NCI-H146 (cell line): ENCODE measurements around the gene KCNG2.
"Not testable (repeated sequence)": the region's sequence is repeated elsewhere in the genome, so short reads cannot be mapped to it uniquely, and the experiment has no call there.

Source experiments
- DNase-seq: peaks from one replicate; lab custom pipeline; 2025; lab: John Stamatoyannopoulos, UW

The KCNG2 gene

GRCh38 chr18:79871026-79871390 is 73.3 kb downstream of the KCNG2 start:
- DNase-seq, result no peak

- DNase-seq, result no peak
These were observed 73.8 kb downstream of the KCNG2 start for GRCh38 chr18:79871481-79872091.

GRCh38 chr18:79872527-79873444 is 75.0 kb downstream of the KCNG2 start:
- no peak for DNase-seq

- DNase-seq, result no peak
These were observed 75.8 kb downstream of the KCNG2 start for GRCh38 chr18:79873449-79874110.

GRCh38 chr18:79874553-79875530 is 77.1 kb downstream of the KCNG2 start:
- DNase-seq, result no peak

GRCh38 chr18:79875531-79875919 is 77.8 kb downstream of the KCNG2 start:
- DNase-seq, result no peak

GRCh38 chr18:79875931-79876461 is 78.3 kb downstream of the KCNG2 start:
- no peak for DNase-seq

- no peak for DNase-seq
These were observed 78.8 kb downstream of the KCNG2 start for GRCh38 chr18:79876497-79876896.

GRCh38 chr18:79877163-79878091 is 79.7 kb downstream of the KCNG2 start:
- no peak for DNase-seq

GRCh38 chr18:79878246-79878645 is 80.5 kb downstream of the KCNG2 start:
- not testable (repeated sequence) for DNase-seq

- no peak for DNase-seq
These were observed 81.1 kb downstream of the KCNG2 start for GRCh38 chr18:79878741-79879378.

- no peak for DNase-seq
These were observed 81.8 kb downstream of the KCNG2 start for GRCh38 chr18:79879566-79879965.

GRCh38 chr18:79881695-79882094 is 84.0 kb downstream of the KCNG2 start:
- no peak for DNase-seq

- DNase-seq, result no peak
These were observed 84.9 kb downstream of the KCNG2 start for GRCh38 chr18:79882522-79883241.

GRCh38 chr18:79883461-79884293 is 85.9 kb downstream of the KCNG2 start:
- no peak for DNase-seq

GRCh38 chr18:79884294-79884962 is 86.7 kb downstream of the KCNG2 start:
- DNase-seq, result no peak

GRCh38 chr18:79884963-79885728 is 87.4 kb downstream of the KCNG2 start:
- DNase-seq, result no peak
